Measurements from ENCODE around the gene ZNF672.

The ZNF672 gene

DNA sequence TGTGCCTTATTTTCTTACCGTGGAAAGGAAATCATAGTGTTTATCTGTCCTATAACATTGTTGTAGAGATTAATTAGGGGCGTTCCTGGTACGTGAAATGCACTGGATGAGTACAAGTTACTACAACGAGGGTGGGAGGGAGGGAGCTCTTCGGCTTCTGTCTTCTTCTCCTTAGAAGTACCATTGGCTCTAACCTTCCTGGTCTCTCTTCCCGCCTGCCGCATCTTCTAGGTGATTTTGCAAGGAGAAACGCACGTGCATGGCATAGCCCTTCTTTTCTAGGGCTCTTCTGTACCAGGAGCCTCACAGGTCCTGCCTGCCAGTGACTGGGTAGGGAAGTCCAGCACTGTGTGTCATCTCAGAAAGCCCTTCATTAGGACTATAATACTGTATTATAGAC, 29.1 kb upstream of the ZNF672 start:
- no peak overlapping the region for H3K27ac Mint-ChIP-seq
- H3K27me3 Mint-ChIP-seq (ENCODE audit: low read depth) = no peaks in the 10 kb centered on the region
- peaks cover 4% of the 10 kb centered on the region for H3K4me1 Mint-ChIP-seq (ENCODE audit: low read depth)
- H3K9me3 Mint-ChIP-seq = no peaks in the 10 kb centered on the region
- H3K4me3 Mint-ChIP-seq = no peak overlapping the region
- peaks cover 14% of the 10 kb centered on the region for H3K36me3 Mint-ChIP-seq (ENCODE audit: low read depth)

DNA sequence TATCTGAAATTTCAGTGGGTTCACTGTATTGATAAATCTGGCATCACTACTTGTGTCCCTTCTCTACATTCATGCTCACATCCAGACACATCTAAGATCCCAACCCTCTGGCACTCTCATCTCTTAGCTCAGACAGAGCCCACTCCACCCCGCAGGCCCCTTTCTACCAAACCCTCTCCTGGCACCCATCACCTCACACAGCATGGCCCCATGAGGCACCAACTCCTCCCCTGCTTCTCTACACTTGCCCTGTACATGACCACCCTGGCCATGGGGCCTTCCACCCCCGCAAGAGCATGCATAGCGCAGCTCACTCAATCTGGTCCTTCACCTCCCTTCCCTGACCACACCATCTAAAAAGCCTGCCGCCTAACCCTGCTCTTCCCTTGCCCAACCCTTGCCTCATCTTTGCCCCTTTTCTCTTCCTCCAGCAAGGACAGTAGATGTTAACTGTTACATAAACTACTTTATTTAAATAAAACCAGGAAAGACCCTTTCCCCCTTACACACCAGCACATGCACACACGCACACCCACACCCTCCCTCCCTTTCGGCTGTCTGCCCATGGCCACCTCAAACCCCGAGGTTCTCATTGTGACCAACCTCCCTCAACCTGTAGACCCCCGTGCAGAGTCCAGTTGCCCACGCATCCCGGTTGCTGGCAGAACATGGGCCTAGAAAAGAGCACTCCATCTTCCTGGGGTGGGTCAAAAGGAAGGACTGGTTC, 27.9 kb upstream of the ZNF672 start:
- Mint-ChIP-seq H3K9me3 (no peaks in the 10 kb centered on the region), H3K27ac (peak overlapping the region; percentile 2), H3K4me3 (no peak overlapping the region), H3K36me3 (ENCODE audit: low read depth) (peaks cover 25% of the 10 kb centered on the region), H3K4me1 (ENCODE audit: low read depth) (peaks cover 2% of the 10 kb centered on the region), H3K27me3 (ENCODE audit: low read depth) (no peaks in the 10 kb centered on the region)

DNA sequence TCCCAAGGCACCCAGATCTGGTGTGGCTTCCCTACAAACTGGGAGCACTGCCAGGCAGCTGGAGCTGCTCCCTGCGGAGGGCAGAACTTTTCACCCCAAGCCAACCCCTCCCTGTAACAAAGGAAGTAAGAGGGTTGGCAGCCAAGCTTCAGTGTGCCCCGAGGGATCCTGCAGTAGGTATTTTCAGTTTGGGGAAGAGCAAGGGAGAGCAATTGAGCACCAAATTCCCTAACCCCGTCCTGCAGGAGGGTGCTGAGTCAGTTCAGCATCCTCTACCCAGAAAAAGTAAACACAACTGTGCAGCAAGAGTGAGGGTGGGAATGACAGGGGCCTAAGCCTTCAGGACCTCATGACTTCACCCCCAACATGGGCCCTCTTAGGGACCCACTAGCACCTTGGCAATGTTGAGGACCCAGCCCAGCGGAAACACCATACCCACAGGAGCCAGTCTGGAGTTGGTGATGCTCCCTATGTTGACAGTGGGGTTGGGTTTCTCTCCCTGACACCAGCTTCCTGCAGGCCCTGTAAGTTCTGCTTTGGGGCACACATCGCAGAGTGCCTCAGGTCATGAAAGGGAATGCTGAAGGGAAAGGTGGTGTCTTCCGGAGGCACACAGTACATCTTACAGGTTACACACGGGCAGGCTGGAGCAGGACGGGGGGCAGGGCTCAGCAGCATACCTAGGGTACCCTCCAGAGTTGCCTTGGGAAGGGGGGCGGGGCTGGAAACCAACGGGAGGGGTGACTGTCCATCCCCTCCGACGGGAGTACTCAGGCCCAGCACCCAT, 27.1 kb upstream of the ZNF672 start:
- no peak overlapping the region for H3K27ac Mint-ChIP-seq
- H3K9me3 Mint-ChIP-seq = no peaks in the 10 kb centered on the region
- no peaks in the 10 kb centered on the region for H3K27me3 Mint-ChIP-seq (ENCODE audit: low read depth)
- H3K4me3 Mint-ChIP-seq = no peak overlapping the region
- H3K36me3 Mint-ChIP-seq (ENCODE audit: low read depth) = peaks cover 31% of the 10 kb centered on the region
- H3K4me1 Mint-ChIP-seq (ENCODE audit: low read depth) = peaks cover 5% of the 10 kb centered on the region

DNA sequence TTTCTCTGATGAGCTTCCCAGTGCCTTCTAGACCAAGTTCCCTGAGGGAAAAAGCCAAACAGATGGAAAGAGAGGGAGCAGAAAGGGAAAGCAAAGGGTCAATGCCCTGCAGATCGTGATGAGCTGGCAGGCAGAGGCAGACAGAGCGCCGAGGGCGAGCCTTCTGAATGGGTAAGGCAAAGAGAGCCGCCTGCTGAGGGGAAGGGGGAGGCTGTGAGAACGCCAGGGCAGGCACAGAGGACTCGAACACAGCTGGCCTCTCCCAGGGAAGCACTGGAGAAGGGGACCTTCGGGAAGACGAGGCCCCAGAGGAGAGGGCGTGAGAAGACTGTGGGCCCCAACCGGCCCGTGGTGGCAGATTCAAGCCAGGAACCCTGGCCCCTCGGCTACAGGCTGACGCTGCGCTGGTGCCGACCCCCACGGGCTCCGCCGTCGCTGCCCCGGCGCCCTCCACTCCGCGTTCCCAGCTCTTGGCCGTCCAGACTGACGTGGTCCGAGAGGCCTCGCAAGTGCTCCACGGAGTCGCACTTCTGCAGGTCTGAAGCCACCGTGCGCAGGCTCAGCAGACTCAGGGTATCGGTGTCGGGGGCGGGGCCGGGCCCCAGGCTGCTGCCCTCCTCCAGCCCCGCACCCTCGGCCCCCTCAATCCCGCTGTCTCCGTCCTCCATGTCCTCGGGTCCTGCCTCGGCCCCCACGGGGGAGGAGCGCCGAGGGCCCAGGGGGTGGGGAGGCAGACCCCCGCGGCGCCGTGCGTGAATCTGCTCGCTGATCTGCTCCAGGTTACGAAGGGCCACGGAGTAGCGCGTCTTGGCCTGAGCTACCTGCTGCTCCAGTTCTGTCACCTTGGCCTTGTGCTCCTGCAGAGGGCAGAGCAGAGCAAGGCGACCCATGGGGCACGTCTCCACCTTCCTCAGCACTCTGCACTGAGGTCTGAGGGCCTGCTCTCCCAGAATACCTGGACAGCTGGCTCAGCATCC, 26.2 kb upstream of the ZNF672 start:
- Mint-ChIP-seq H3K4me3 (no peak overlapping the region), H3K9me3 (no peaks in the 10 kb centered on the region), H3K36me3 (ENCODE audit: low read depth) (peaks cover 33% of the 10 kb centered on the region), H3K4me1 (ENCODE audit: low read depth) (peaks cover 14% of the 10 kb centered on the region), H3K27ac (no peak overlapping the region), H3K27me3 (ENCODE audit: low read depth) (no peaks in the 10 kb centered on the region)

DNA sequence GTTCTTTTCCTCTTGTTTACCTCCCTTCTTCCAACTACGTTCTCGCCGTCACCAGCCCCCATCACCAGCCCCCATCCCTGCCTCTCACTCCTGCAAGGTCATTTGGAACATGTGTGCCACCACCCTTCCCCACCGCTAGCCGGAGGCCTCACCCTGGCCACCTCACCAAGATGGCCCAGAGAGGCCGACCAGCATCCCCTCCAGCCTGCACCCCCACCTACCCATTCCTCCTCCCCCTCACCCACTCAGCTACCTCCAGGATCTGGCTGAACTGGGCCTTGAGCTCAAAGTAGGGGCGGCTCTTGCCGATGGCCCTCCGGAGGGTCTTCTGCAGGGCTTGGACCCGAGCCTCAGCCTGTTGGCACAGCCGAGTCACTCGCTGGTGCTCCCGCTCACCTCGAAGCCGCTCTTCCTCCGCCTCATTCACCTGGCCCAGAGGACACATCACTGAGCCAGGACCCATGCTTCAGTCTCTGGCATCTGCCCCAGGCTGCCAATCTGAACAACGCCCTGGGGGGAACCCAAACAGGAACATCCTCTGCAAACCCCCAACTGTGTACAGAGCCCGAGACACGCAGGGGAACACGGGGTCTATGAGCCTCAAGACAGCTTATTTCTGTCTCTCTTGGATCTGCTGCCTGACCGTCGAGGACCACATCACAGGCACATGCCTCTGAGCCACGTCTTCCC, 25.1 kb upstream of the ZNF672 start:
- H3K27me3 Mint-ChIP-seq (ENCODE audit: low read depth) = no peaks in the 10 kb centered on the region
- peaks cover 23% of the 10 kb centered on the region for H3K4me1 Mint-ChIP-seq (ENCODE audit: low read depth)
- peaks cover 35% of the 10 kb centered on the region for H3K36me3 Mint-ChIP-seq (ENCODE audit: low read depth)
- no peaks in the 10 kb centered on the region for H3K9me3 Mint-ChIP-seq
- H3K27ac Mint-ChIP-seq = no peak overlapping the region
- H3K4me3 Mint-ChIP-seq = no peak overlapping the region

DNA sequence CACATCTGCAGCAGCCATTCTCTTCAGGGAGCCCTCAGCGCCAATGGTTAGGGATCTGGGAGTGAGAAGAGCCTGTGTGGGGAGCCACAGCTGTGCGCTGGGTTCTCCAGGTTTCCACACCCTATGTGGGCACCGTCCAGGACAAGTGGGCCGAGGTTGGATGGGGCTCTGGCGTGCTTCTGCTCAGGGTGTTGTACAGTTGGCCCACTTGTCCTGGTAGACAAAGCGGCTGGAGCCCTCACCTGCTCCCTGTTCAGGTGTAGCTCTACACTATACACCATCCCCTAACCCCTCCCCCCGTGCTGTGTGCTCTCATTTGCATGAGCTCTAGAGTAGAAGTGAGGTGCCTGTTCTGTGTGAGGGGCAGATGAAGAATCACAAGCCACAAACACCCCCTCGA, 24.5 kb upstream of the ZNF672 start:
- Mint-ChIP-seq H3K27ac (no peak overlapping the region), H3K4me3 (no peak overlapping the region), H3K4me1 (ENCODE audit: low read depth) (peaks cover 27% of the 10 kb centered on the region), H3K27me3 (ENCODE audit: low read depth) (no peaks in the 10 kb centered on the region), H3K9me3 (no peaks in the 10 kb centered on the region), H3K36me3 (ENCODE audit: low read depth) (peaks cover 35% of the 10 kb centered on the region)

DNA sequence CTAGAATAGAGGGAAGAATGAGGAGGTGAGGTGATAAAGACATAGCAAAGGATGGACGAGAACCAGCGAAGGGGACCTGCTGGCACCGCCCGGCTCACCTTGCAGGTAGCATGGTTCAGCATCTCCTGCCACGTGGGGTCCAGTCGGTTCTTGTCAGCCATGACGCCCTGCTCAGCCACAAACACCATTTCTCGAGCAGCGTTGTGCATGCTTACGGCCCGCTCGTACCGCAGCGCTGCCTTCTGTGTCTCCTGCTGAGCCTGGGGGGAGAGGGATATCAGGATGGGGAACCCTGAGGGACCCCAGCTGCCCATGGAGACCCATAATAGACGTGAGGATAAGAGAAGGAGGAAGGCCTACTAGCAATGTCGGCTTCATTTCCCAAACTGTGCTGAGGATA, 23.7 kb upstream of the ZNF672 start:
- H3K4me3 Mint-ChIP-seq = no peak overlapping the region

DNA sequence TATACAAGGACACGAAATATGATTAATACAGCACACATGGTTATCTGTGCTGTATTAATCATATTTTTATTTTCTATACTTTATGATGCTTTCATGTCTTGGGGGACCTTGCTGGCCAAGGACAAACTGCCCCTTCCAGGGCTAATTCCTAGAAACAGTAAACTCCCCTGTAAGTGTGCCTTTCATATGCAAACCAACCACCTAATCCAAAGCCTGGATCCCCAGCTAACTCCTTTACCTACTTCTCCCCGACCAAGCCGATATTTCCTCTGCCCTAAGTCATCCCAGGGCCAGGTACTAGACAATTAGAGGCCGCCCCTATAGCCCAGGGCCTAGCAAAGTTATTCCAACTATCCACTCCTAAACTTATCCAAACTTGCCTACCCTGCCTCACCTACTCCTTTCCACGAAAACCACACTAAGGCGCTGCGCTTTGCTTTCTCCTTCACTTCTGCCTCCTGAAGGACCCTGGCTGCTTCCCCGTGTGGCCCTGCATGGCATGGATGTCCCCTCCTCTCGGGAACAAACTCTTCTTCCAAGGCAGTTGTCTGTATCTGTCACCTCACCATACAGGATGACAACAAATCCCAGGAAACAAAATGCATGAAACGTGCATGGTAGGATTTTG, 22.5 kb upstream of the ZNF672 start:
- no peaks in the 10 kb centered on the region for H3K9me3 Mint-ChIP-seq
- H3K36me3 Mint-ChIP-seq (ENCODE audit: low read depth) = peaks cover 47% of the 10 kb centered on the region
- no peaks in the 10 kb centered on the region for H3K27me3 Mint-ChIP-seq (ENCODE audit: low read depth)
- peak overlapping the region; percentile 64 for H3K27ac Mint-ChIP-seq
- peaks cover 39% of the 10 kb centered on the region for H3K4me1 Mint-ChIP-seq (ENCODE audit: low read depth)
- H3K4me3 Mint-ChIP-seq = no peak overlapping the region

More for the DNA sequence above, 23.7 kb upstream of the ZNF672 start:
- H3K4me1 Mint-ChIP-seq (ENCODE audit: low read depth) = peaks cover 33% of the 10 kb centered on the region
- H3K9me3 Mint-ChIP-seq = no peaks in the 10 kb centered on the region
- no peak overlapping the region for H3K27ac Mint-ChIP-seq
- H3K36me3 Mint-ChIP-seq (ENCODE audit: low read depth) = peaks cover 40% of the 10 kb centered on the region
- no peaks in the 10 kb centered on the region for H3K27me3 Mint-ChIP-seq (ENCODE audit: low read depth)

DNA sequence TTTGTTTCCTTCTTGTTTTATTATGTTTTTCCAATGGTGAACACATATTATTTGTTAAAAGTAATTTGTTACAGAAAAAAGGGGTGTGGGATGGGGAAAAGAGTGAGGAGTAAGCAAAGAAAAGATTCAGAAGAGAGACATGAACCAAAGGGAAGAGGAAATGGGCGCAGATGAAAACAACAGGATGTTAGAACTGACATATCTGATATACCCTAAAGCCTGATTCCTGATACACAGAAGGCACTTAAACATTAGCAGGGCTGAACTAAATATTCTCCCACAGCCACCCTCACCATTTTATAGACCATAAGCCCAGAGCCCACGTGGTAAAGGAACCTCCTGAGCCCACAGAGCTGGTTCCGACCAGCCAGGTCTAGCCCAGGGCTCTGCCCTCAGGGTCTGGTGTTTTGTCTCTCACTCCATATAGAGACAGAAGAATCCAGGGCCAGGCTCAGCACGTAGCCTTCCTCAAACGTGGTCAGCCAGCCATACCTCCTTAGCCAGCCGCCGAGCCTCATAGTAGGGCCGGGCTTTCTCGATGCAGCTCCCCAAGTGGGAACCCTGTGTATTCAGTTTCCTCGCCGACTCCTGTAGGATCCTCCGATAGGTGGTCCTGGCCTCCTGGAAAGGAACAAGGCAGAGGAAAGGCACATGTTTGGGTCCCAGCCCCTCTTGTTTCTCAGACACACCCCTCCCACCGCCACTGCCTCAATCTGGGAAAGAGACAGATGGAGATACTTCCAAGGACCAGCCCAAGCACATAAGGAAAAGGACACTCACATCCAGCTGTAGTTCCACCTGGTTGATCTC, 21.8 kb upstream of the ZNF672 start:
- Mint-ChIP-seq H3K36me3 (ENCODE audit: low read depth) (peaks cover 45% of the 10 kb centered on the region), H3K27me3 (ENCODE audit: low read depth) (no peaks in the 10 kb centered on the region), H3K4me1 (ENCODE audit: low read depth) (peaks cover 45% of the 10 kb centered on the region), H3K9me3 (no peaks in the 10 kb centered on the region), H3K4me3 (peak overlapping the region; percentile 40), H3K27ac (peak overlapping the region; percentile 64)

DNA sequence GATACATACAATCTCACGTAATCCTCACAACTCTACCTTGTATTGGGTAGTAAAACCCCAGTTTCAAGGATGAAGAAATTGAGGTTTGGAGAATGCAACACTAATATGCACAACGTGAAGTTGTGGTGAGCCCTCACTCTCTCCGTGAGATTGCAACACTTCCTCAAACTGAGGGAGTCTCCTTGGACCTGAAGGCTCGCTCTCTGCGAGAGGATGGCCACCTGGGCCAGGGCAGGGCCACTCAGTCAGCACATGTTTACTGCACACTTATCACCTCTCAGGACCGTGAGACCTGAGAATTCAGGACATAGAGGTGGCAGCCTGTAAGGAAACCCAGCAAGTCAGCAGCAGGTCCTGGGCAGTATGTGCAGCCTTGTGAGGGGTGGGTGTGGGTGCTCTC, 21.0 kb upstream of the ZNF672 start:
- H3K4me3 Mint-ChIP-seq = no peak overlapping the region
- H3K27ac Mint-ChIP-seq = peak overlapping the region; percentile 64
- no peaks in the 10 kb centered on the region for H3K27me3 Mint-ChIP-seq (ENCODE audit: low read depth)
- H3K36me3 Mint-ChIP-seq (ENCODE audit: low read depth) = peaks cover 42% of the 10 kb centered on the region
- H3K4me1 Mint-ChIP-seq (ENCODE audit: low read depth) = peaks cover 50% of the 10 kb centered on the region
- H3K9me3 Mint-ChIP-seq = no peaks in the 10 kb centered on the region

DNA sequence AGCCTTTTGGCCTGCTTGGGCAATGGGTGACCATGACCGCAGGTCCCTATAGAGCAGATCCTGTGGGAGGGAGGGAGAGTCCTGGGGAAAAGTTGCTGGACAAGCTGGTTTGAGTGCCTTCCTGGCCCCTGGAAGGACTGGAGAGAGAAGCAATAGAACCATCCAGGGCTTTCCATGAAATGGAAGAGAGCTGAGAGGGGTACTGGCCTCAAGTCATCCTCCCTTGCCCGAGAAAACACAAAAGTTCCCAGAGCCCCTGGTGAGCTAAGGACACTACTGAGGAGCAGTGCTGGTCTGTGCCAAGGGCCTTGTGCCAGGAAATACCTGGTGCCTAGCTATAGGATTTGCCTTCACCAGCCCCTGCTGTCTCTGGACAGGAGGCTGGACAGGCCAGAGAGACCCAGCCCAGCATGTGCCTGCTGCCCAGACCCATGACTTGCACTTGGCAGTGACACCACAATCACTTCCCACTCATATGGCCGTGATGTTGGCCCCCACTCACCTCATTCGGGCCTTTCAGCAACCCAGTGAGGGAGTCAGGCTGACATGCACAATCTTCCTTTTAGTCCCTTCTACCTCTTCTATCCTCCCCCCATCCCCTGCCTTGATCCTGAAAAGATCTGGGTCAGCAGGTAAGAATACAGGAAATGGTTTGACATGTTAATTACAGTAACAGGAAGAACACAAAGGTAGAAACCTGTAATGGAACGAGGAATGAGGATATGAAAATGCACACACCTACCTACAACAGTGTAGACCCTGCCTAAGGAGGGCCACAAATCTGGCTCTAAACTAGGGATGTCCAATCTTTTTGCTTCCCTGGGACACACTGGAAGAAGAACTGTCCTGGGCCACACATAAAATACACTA, 19.3 kb upstream of the ZNF672 start:
- Mint-ChIP-seq H3K36me3 (ENCODE audit: low read depth) (peaks cover 44% of the 10 kb centered on the region), H3K27ac (peak overlapping the region; percentile 65), H3K4me3 (peak overlapping the region; percentile 21), H3K9me3 (no peaks in the 10 kb centered on the region), H3K4me1 (ENCODE audit: low read depth) (peaks cover 60% of the 10 kb centered on the region), H3K27me3 (ENCODE audit: low read depth) (no peaks in the 10 kb centered on the region)

DNA sequence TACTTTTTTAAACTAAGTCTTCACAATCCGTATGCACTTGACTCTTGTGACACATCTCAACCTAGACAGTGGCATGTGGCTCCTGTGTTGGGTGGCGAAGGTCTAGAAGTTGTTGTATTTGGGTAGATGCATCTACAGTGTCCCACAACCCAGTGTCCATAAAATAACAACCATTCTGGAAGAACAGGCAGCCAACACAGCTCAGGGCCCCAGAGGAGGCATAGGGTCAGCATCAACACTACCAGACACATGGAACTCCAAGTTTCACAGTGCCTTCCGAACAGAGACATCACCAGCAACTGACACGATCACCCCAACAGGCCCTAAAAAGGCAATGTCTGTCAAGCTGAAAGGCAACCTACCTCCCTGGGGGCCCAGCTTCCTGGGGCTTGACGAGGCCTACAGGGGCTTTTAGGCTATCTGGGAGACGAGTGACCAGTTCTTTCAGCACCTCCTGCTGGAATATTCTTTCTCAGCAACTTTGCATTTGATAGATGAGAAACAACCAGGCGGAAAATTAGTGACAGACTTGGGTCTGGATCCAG, 17.9 kb upstream of the ZNF672 start:
- Mint-ChIP-seq H3K4me1 (ENCODE audit: low read depth) (peaks cover 72% of the 10 kb centered on the region), H3K27ac (no peak overlapping the region), H3K36me3 (ENCODE audit: low read depth) (peaks cover 40% of the 10 kb centered on the region), H3K4me3 (no peak overlapping the region), H3K9me3 (no peaks in the 10 kb centered on the region), H3K27me3 (ENCODE audit: low read depth) (no peaks in the 10 kb centered on the region)
